GM23338 (cell line): Measurements from ENCODE around the gene MLLT6. TPM values are rescaled to one million over a fixed set of nuclear protein-coding genes. Genes with fewer than 3 reads are reported as not detected.

Experiments
- ATAC-seq: fragments of 200-7000 bp; cut with Tn5 transposase; 3 replicates; pipeline ENCODE4 v1.9.1; 2020
- DNase-seq: peaks from one replicate; pipeline ENCODE4 v3.0.0-alpha.2; 2015; ENCODE audit warnings: low spot score
- H2AFZ ChIP-seq: fragments of 200-600 bp; sonication (generic); 2 replicates; pipeline ENCODE4 v1.8.0; 2016; ENCODE audit warnings: antibody characterized with exemption, mild to moderate bottlenecking, moderate library complexity
- H3F3A ChIP-seq: fragments of 200-600 bp; sonication (generic); replicated peaks from 2 replicates; pipeline ENCODE4 v1.8.0; 2017; ENCODE audit warnings: antibody characterized with exemption, mixed run types, low read depth
- H3K27ac ChIP-seq: fragments of 200-600 bp; sonication (generic); 2 replicates; pipeline ENCODE4 v1.6.1; 2016; ENCODE audit warnings: low read depth
- H3K27me3 ChIP-seq: fragments of 200-600 bp; sonication (generic); 2 replicates; pipeline ENCODE4 v1.8.0; 2016; ENCODE audit warnings: mild to moderate bottlenecking, mixed run types, moderate library complexity; ENCODE audit not compliant: insufficient read depth
- H3K36me3 ChIP-seq: fragments of 200-600 bp; sonication (generic); 2 replicates; pipeline ENCODE4 v1.8.0; 2016; ENCODE audit warnings: mild to moderate bottlenecking; ENCODE audit not compliant: insufficient read depth
- H3K4me1 ChIP-seq: fragments of 200-600 bp; sonication (generic); 2 replicates; pipeline ENCODE4 v1.8.0; 2016; ENCODE audit warnings: mild to moderate bottlenecking, moderate library complexity; ENCODE audit not compliant: insufficient read depth
- H3K4me2 ChIP-seq: fragments of 200-600 bp; sonication (generic); 2 replicates; pipeline ENCODE4 v1.7.1; 2017; ENCODE audit warnings: mixed run types
- H3K4me3 ChIP-seq: fragments of 200-600 bp; sonication (generic); 2 replicates; pipeline ENCODE4 v1.6.1; 2016; ENCODE audit warnings: mixed run types
- H3K79me2 ChIP-seq: fragments of 200-600 bp; sonication (generic); replicated peaks from 2 replicates; pipeline ENCODE4 v1.8.0; 2017; ENCODE audit warnings: mild to moderate bottlenecking; ENCODE audit not compliant: insufficient read depth
- H3K9me2 ChIP-seq: fragments of 200-600 bp; sonication (generic); 2 replicates; pipeline ENCODE4 v1.8.0; 2017; ENCODE audit not compliant: insufficient read depth
- H4K20me1 ChIP-seq: fragments of 200-600 bp; sonication (generic); replicated peaks from 2 replicates; pipeline ENCODE4 v1.8.0; 2017; ENCODE audit warnings: mild to moderate bottlenecking; ENCODE audit not compliant: insufficient read depth
- H3K27ac Mint-ChIP-seq: 2 replicates; pipeline ENCODE4 v1.8.0; 2020; ENCODE audit warnings: inconsistent platforms, mild to moderate bottlenecking, moderate library complexity, mixed read lengths
- H3K27me3 Mint-ChIP-seq: 3 replicates; pipeline ENCODE4 v1.8.0; 2022; ENCODE audit warnings: low read depth, mild to moderate bottlenecking, moderate library complexity, mixed read lengths, inconsistent platforms; ENCODE audit not compliant: insufficient read depth, poor library complexity
- H3K36me3 Mint-ChIP-seq: 3 replicates; pipeline ENCODE4 v1.8.0; 2021; ENCODE audit warnings: low read depth, mild to moderate bottlenecking, inconsistent platforms, moderate library complexity, mixed read lengths
- H3K4me1 Mint-ChIP-seq: 3 replicates; pipeline ENCODE4 v1.8.0; 2020; ENCODE audit warnings: mild to moderate bottlenecking, inconsistent platforms, mixed read lengths
- H3K4me3 Mint-ChIP-seq: 3 replicates; pipeline ENCODE4 v1.8.0; 2021; ENCODE audit warnings: moderate library complexity, mild to moderate bottlenecking, inconsistent platforms, mixed read lengths
- H3K9me3 Mint-ChIP-seq: 3 replicates; pipeline ENCODE4 v1.8.0; 2020; ENCODE audit warnings: moderate library complexity, mild to moderate bottlenecking, inconsistent platforms, mixed read lengths
- CREB1 ChIP-seq: fragments of 250-450 bp; sonication (Bioruptor Pico); IDR thresholded peaks from 2 replicates; pipeline ENCODE4 v1.5.0; 2020; ENCODE audit warnings: low read depth, mild to moderate bottlenecking, moderate library complexity
- ZNF114 ChIP-seq: fragments of 250-450 bp; sonication (Bioruptor Pico); IDR thresholded peaks from 2 replicates; pipeline ENCODE4 v1.5.0; 2020; ENCODE audit warnings: mild to moderate bottlenecking, moderate library complexity
- polyA plus RNA-seq: library from polyadenylated mRNA; unstranded; fragments of >200 nt; fragmentation: Nextera tagmentation; extraction: Ambion mirVana; gene quantifications from 2 replicates; pipeline ENCODE4 v1.2.1, GENCODE V29; 2016
- total RNA-seq: library from RNA; depleted of rRNA; stranded (reverse); fragments of >200 nt; shearing (Covaris generic); gene quantifications from 2 replicates; pipeline ENCODE4 v1.2.3, GENCODE V29; 2014
- TF ChIP-seq, protein P1 (sequence below), 2 experiments: fragments of 200-600 bp in 1 of 2; sonication (generic) in 1 of 2; conservative IDR thresholded peaks; 2 replicates each; pipeline versions ENCODE4 v1.5.1 to v1.6.1; 2016 to 2017; ENCODE audit warnings: antibody characterized with exemption in 2 of 2, low read depth in 2 of 2, mild to moderate bottlenecking in 2 of 2, moderate library complexity in 1 of 2
- TF ChIP-seq, protein P2 (sequence below): IDR thresholded peaks from one replicate; pipeline ENCODE4 v1.6.1; 2018; ENCODE audit warnings: antibody characterized with exemption; ENCODE audit not compliant: unreplicated experiment

Gene MLLT6
- total and polyA plus RNA-seq, 2 experiments from 2014 or later, result 2.6 to 2.8 TPM

DNA sequence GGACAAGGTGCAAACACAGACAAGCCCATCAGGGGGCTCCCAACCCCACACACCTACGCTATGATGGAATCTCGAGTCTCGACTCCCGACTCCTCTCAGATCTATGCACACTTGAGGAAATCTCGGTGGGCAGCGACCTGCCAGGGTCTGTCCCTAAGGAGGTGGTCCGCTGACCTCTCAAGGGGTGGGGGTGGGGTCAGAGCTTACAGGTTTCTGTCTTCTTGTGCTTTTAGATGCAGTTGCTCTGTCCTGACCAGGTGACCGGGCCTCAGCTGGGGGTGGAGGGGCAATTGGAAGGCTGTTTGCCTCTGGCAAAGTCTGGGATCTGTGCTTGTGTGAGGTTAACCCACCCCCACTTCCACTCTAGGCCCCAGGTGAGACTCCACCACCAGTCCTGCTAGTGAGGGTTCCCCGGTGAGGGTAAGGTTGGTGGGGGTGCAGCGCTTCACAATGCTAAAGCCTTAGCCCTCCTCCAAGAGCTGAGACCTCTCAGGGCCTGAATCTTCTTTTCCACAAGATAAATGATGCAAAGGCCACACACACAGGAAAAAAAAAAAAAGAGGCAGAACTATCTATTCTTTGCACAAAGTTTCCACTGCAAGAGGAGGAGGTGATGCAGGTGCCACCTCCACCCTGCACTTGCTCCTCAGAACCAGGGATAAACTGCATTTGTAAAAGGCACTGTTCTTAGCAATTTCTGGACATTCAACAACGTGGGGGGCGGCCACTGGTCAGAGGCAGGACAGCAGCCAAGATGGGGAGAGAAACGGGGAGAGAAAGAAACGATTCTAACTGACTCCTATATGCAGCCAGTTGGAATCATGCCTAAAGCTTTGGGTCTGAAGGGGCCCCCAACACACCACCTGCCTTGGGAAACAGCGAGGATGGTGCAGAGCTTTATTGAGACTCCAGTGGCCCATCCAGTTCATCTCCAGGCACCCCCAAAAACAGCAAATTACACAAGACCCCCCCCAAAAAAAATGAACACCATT, 29.2 kb downstream of the MLLT6 start:
- Histone ChIP-seq H3K27me3 (peaks cover 4% of the 10 kb centered on the region), H3K4me2 (no peak overlapping the region), H3K4me1 (peaks cover 21% of the 10 kb centered on the region), H4K20me1 (peaks cover 25% of the 10 kb centered on the region), H3K79me2 (no peaks in the 10 kb centered on the region), H3K36me3 (peaks cover 5% of the 10 kb centered on the region), H3K4me3 (no peak overlapping the region), H3K27ac (no peak overlapping the region), H3K9me2 (no peaks in the 10 kb centered on the region), H3F3A (peaks cover 15% of the 10 kb centered on the region), H2AFZ (no peak overlapping the region)
- Mint-ChIP-seq H3K4me3 (no peak overlapping the region), H3K27ac (no peak overlapping the region), H3K36me3 (peaks cover 54% of the 10 kb centered on the region), H3K9me3 (no peaks in the 10 kb centered on the region), H3K4me1 (peaks cover 25% of the 10 kb centered on the region), H3K27me3 (peaks cover 26% of the 10 kb centered on the region)
- TF ChIP-seq, protein P1, sequence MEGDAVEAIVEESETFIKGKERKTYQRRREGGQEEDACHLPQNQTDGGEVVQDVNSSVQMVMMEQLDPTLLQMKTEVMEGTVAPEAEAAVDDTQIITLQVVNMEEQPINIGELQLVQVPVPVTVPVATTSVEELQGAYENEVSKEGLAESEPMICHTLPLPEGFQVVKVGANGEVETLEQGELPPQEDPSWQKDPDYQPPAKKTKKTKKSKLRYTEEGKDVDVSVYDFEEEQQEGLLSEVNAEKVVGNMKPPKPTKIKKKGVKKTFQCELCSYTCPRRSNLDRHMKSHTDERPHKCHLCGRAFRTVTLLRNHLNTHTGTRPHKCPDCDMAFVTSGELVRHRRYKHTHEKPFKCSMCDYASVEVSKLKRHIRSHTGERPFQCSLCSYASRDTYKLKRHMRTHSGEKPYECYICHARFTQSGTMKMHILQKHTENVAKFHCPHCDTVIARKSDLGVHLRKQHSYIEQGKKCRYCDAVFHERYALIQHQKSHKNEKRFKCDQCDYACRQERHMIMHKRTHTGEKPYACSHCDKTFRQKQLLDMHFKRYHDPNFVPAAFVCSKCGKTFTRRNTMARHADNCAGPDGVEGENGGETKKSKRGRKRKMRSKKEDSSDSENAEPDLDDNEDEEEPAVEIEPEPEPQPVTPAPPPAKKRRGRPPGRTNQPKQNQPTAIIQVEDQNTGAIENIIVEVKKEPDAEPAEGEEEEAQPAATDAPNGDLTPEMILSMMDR (conservative IDR thresholded peaks at IDR 0.05; ENCODE audit: low read depth in 2 of 2), result peak; percentile 43 to 58
- TF ChIP-seq ZNF114 (CRISPR knock-in tag), result no peak
- DNase-seq (peak; percentile 73), ATAC-seq (peak; percentile 13)

DNA sequence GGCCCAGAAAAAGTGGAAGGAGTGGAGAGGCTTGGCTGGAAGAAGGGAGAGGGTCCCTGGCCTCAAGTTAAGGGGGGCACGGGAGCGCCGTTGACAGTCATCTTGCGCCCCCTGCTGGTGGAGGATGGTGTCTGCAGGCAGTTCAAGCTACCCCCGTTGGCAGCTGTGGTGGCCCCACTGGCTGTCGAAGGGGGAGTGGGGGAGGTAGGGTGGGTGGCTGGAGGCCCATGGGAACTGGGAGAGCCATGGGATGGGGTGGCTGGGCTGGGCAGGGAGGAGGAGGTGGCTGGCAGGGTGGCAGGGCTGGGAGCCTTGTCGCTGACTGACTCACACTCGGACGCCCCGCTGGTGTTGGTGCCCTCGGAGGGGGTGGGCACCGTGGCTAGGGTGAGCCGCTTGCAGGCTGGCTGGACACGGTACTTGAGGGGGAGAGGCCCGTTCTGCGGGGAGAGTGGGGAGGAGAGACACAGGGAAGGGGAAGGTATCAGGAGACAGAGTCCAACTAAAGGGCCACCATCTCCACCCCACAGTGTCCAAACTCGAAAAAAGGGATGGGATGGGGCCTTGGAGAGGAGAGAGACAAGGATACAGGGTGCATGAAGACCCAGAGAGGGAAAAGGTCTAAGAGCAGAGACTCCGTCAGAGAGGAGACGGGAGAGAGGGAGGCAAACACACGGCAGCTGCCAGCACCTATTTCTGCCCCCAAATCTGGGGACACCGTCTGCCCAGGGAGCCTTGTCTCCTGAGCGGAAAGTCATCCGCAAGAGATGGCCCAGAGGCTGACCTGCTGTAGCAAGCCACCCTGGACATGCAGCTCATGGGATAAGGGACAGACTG, 30.3 kb downstream of the MLLT6 start:
- H3K27me3 ChIP-seq, result no peaks in the 10 kb centered on the region
- ATAC-seq, result peak; percentile 46
- H3K4me2 ChIP-seq, result no peak overlapping the region
- H4K20me1 ChIP-seq, result peaks cover 25% of the 10 kb centered on the region
- peak; percentile 86 for DNase-seq
- peaks cover 17% of the 10 kb centered on the region; the same call in 1 of the 2 replicates for H3K4me1 ChIP-seq
- H3F3A ChIP-seq, result peaks cover 15% of the 10 kb centered on the region
- TF ChIP-seq, protein P1 (conservative IDR thresholded peaks at IDR 0.05; ENCODE audit: low read depth in 2 of 2), result peak; percentile 87 to 95
- TF ChIP-seq, protein P2, sequence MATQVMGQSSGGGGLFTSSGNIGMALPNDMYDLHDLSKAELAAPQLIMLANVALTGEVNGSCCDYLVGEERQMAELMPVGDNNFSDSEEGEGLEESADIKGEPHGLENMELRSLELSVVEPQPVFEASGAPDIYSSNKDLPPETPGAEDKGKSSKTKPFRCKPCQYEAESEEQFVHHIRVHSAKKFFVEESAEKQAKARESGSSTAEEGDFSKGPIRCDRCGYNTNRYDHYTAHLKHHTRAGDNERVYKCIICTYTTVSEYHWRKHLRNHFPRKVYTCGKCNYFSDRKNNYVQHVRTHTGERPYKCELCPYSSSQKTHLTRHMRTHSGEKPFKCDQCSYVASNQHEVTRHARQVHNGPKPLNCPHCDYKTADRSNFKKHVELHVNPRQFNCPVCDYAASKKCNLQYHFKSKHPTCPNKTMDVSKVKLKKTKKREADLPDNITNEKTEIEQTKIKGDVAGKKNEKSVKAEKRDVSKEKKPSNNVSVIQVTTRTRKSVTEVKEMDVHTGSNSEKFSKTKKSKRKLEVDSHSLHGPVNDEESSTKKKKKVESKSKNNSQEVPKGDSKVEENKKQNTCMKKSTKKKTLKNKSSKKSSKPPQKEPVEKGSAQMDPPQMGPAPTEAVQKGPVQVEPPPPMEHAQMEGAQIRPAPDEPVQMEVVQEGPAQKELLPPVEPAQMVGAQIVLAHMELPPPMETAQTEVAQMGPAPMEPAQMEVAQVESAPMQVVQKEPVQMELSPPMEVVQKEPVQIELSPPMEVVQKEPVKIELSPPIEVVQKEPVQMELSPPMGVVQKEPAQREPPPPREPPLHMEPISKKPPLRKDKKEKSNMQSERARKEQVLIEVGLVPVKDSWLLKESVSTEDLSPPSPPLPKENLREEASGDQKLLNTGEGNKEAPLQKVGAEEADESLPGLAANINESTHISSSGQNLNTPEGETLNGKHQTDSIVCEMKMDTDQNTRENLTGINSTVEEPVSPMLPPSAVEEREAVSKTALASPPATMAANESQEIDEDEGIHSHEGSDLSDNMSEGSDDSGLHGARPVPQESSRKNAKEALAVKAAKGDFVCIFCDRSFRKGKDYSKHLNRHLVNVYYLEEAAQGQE, result no peak
- TF ChIP-seq CREB1 (CRISPR knock-in tag), result 0 out of 2 replicates have a peak, but pooled peaks have one; percentile 8
- Mint-ChIP-seq H3K27ac (no peak overlapping the region), H3K4me3 (no peak overlapping the region), H3K27me3 (peaks cover 25% of the 10 kb centered on the region), H3K4me1 (peaks cover 22% of the 10 kb centered on the region), H3K36me3 (peaks cover 65% of the 10 kb centered on the region), H3K9me3 (no peaks in the 10 kb centered on the region)
- peaks cover 5% of the 10 kb centered on the region for H3K36me3 ChIP-seq
- no peak overlapping the region for H3K4me3 ChIP-seq
- H2AFZ ChIP-seq, result no peak overlapping the region
- peaks cover 5% of the 10 kb centered on the region; the same call in 1 of the 2 replicates for H3K79me2 ChIP-seq
- no peak overlapping the region for H3K27ac ChIP-seq
- H3K9me2 ChIP-seq, result no peaks in the 10 kb centered on the region
